Calu3 (cell line): Measurements from ENCODE around the gene ARR3. TPM values are rescaled to one million over a fixed set of nuclear protein-coding genes. Genes with fewer than 3 reads are reported as not detected.
"Not testable (repeated sequence)": the region's sequence is repeated elsewhere in the genome, so short reads cannot be mapped to it uniquely, and the experiment has no call there.

Experiments used
- BruUV-seq: library from RNA; stranded (reverse); fragments of 400-500 nt; replicated peaks from 2 replicates; lab custom pipeline; 2021; lab: Mats Ljungman, UMichigan
- CTCF ChIA-PET: fragments of 300-600 bp; sonication (Branson Sonifier 250); formaldehyde crosslinking; loops from one replicate; lab custom pipeline; 2022; ENCODE audit warnings: antibody characterized with exemption; lab: Charles Lee
- DNase-seq: peaks from one replicate; pipeline ENCODE4 v3.0.0; 2022
- H3K27ac Mint-ChIP-seq: one replicate; pipeline ENCODE4 v1.8.0; 2022; ENCODE audit warnings: mixed read lengths; ENCODE audit not compliant: unreplicated experiment
- H3K27me3 Mint-ChIP-seq: one replicate; pipeline ENCODE4 v1.8.0; 2022; ENCODE audit warnings: mixed read lengths; ENCODE audit not compliant: unreplicated experiment
- H3K36me3 Mint-ChIP-seq: one replicate; pipeline ENCODE4 v1.8.0; 2022; ENCODE audit warnings: mild to moderate bottlenecking, moderate library complexity, mixed read lengths; ENCODE audit not compliant: insufficient read depth, unreplicated experiment
- H3K4me1 Mint-ChIP-seq: one replicate; pipeline ENCODE4 v1.8.0; 2022; ENCODE audit warnings: mild to moderate bottlenecking, low read depth, mixed read lengths; ENCODE audit not compliant: unreplicated experiment
- H3K4me3 Mint-ChIP-seq: one replicate; pipeline ENCODE4 v1.8.0; 2022; ENCODE audit warnings: mild to moderate bottlenecking, low read depth, moderate library complexity, mixed read lengths; ENCODE audit not compliant: unreplicated experiment
- H3K9me3 Mint-ChIP-seq: one replicate; pipeline ENCODE4 v1.8.0; 2022; ENCODE audit warnings: low read depth, mixed read lengths; ENCODE audit not compliant: unreplicated experiment
- intact Hi-C: fragments of 100-400 bp; cut with micrococcal nuclease; formaldehyde crosslinking; loops from one replicate; pipeline ENCODE4 v1.10.0; 2022; ENCODE audit not compliant: unreplicated experiment
- total RNA-seq: library from RNA; stranded (reverse); gene quantifications from 2 replicates; pipeline ENCODE4 v1.2.3, GENCODE V29; 2022
- TF ChIP-seq, protein P1 (sequence below): fragments of 200-600 bp; IDR thresholded peaks from one replicate; pipeline ENCODE4 v1.8.0; 2022; ENCODE audit warnings: antibody characterized with exemption; ENCODE audit not compliant: unreplicated experiment

The ARR3 gene
- total RNA-seq, 1 experiment from 2014 or later: not detected

DNA sequence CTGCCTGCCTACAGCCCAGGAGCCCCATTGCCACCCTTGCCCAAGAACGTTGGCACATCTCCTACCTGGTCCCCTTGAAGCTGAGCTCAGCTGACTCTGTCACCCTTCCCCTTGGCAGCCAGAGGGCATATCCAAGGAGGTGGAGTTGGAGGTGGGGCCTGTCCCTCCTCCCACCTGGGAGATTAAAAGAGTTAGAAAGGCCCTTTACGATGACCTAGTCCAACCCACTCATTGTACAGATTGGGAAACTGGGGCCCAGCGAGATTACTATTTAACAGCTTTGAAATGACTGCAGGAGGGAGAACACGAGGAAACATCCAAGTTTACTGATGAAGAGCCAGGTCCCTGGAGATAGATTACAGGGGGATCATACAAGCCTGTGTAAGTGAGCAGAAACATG, 8.0 kb upstream of the ARR3 start, which contains the start of gene P2RY4:
Gene P2RY4, minus strand, starts transcription at position 101 of the 400 bp plus-strand sequence. CDS start 580 bp downstream, outside the sequence.
- no peaks in the 10 kb centered on the region for H3K36me3 Mint-ChIP-seq
- H3K27ac Mint-ChIP-seq: no peak within 1 kb of the TSS
- H3K4me3 Mint-ChIP-seq: no peak within 1 kb of the TSS
- DNase-seq: no peak
- no peaks in the 10 kb centered on the region for H3K9me3 Mint-ChIP-seq
- intact Hi-C loops: no loop called here
- BruUV-seq: no TSS peak
- H3K27me3 Mint-ChIP-seq: peaks cover 15% of the 10 kb centered on the region
- TF ChIP-seq, protein P1, sequence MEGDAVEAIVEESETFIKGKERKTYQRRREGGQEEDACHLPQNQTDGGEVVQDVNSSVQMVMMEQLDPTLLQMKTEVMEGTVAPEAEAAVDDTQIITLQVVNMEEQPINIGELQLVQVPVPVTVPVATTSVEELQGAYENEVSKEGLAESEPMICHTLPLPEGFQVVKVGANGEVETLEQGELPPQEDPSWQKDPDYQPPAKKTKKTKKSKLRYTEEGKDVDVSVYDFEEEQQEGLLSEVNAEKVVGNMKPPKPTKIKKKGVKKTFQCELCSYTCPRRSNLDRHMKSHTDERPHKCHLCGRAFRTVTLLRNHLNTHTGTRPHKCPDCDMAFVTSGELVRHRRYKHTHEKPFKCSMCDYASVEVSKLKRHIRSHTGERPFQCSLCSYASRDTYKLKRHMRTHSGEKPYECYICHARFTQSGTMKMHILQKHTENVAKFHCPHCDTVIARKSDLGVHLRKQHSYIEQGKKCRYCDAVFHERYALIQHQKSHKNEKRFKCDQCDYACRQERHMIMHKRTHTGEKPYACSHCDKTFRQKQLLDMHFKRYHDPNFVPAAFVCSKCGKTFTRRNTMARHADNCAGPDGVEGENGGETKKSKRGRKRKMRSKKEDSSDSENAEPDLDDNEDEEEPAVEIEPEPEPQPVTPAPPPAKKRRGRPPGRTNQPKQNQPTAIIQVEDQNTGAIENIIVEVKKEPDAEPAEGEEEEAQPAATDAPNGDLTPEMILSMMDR: no peak
- CTCF ChIA-PET: interaction anchor here (0.5 kb wide), 1 partner anchor 34 kb away, joined by 6 read pairs; no protein-coding TSS in a partner anchor
- peaks cover 17% of the 10 kb centered on the region for H3K4me1 Mint-ChIP-seq

DNA sequence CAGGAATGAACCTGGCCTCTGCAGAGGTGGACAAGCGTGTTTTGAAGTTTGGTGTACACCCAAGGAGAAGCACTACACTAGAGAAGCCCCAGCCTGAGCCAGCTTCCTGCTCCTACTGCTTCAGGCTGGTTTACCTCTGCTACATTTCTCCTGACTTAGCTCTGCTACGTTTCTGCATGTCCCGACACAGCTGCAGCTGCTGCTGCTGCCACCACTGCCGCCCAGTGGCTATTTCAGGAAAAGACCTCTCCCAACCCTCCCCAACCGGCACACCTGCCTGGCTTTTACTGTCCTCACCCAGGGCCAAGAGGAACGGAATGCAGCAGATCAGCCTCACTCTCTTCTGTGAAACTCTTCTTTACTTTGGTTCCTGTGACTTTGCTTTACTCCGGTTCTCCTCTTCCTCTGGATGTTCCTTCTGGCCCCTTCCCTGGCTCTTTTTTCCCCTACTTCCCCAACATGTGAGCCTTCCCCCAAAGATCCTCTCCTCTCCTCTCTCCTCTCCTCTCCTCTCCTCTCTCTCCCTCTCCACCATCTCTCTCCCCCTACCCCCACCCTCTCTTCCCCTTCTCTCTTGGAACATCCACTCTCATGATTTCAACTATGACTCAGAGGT, 5.1 kb upstream of the ARR3 start:
- Mint-ChIP-seq H3K36me3 (no peaks in the 10 kb centered on the region), H3K9me3 (no peaks in the 10 kb centered on the region), H3K4me1 (no peaks in the 10 kb centered on the region), H3K27ac (no peak overlapping the region), H3K27me3 (peaks cover 15% of the 10 kb centered on the region), H3K4me3 (no peak overlapping the region)
- TF ChIP-seq, protein P1: peak; percentile 31
- no TSS peak for BruUV-seq
- DNase-seq: peak; percentile 72
- intact Hi-C loops: loop anchor here (1.0 kb wide), 1 partner anchor 66 kb away; no protein-coding TSS in a partner anchor
- CTCF ChIA-PET: interaction anchor here (1.0 kb wide), 1 partner anchor 129 kb away, joined by 3 read pairs; the partner anchor contains the start of gene IGBP1

DNA sequence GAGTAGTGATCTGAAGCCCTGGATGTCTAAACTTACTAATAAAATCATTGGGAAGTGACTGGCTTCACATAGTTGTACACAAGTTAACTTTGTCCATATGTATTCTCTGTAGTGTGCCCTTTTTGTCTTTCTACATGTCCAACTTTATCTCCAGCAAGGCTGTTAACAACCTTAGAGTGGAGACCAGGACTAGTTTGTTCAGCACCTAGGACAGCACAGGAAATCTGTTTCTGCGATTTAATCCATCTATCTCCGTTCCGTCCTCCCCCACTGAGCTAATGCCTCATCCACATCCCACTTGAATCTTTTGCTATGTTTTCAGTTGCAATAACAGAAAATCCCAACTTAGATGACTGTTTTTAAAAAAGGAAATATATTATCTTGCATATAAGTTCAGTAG, 3.4 kb upstream of the ARR3 start:
- Mint-ChIP-seq H3K4me1 (no peaks in the 10 kb centered on the region), H3K27me3 (peaks cover 30% of the 10 kb centered on the region), H3K36me3 (no peaks in the 10 kb centered on the region), H3K4me3 (no peak overlapping the region), H3K27ac (no peak overlapping the region), H3K9me3 (no peaks in the 10 kb centered on the region)
- DNase-seq: no peak
- intact Hi-C loops: no loop called here
- TF ChIP-seq, protein P1: no peak
- no TSS peak for BruUV-seq
- CTCF ChIA-PET: no interaction called here

DNA sequence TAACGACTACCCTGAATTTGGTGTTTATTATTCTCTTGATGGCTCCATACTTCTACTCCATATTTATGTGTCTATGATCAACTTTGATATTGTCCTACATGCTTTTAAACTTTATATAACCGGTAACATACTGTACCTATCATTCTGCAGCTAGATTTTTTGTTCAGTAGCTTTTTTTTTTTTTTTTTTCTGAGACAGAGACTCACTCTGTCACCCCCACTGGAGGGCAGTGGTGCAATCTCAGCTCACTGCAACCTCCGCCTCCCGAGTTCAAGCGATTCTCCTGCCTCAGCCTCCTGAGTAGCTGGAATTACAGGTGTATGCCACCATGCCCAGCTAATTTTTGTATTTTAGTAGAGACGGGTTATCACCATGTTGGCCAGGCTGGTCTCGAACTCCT, 5.9 kb downstream of the ARR3 start:
- intact Hi-C loops, H3K36me3 Mint-ChIP-seq, H3K4me1 Mint-ChIP-seq, DNase-seq, H3K27ac Mint-ChIP-seq, H3K9me3 Mint-ChIP-seq, BruUV-seq, CTCF ChIA-PET, H3K4me3 Mint-ChIP-seq: not testable (repeated sequence)
- H3K27me3 Mint-ChIP-seq: peaks cover 10% of the 10 kb centered on the region

DNA sequence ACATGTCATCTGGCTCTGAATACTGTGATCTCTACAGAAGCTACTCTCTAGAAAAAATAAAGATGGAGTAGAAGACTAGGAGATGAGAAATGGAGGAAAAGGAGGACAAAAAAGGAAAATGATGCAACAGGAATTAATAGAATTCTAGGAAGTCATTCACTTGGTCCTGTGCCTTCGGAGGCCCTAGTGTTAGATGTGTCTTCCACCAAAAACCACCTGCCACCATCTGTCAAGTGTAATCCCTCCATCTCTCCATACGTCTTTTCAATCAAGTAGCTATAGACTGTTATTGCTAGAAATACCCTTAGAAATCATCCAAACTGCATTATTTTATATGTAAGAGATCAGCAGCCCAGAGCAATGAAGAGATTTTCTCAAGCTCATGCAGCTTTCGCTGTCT, 10.9 kb downstream of the ARR3 start:
- no peaks in the 10 kb centered on the region for H3K27me3 Mint-ChIP-seq
- no peak overlapping the region for H3K27ac Mint-ChIP-seq
- CTCF ChIA-PET: no interaction called here
- no peaks in the 10 kb centered on the region for H3K36me3 Mint-ChIP-seq
- DNase-seq: no peak
- no TSS peak for BruUV-seq
- no peak overlapping the region for H3K4me3 Mint-ChIP-seq
- TF ChIP-seq, protein P1: no peak
- H3K4me1 Mint-ChIP-seq: no peaks in the 10 kb centered on the region
- no peaks in the 10 kb centered on the region for H3K9me3 Mint-ChIP-seq
- intact Hi-C loops: no loop called here
